H9 (cell line): Measurements from ENCODE around the gene USPL1. TPM values are rescaled to one million over a fixed set of nuclear protein-coding genes. Genes with fewer than 3 reads are reported as not detected.

ENCODE experiments used
- DNase-seq: peaks from one replicate; pipeline ENCODE4 v3.0.0-alpha.2; 2017
- H2AFZ ChIP-seq: one replicate; pipeline ENCODE4 v1.6.1; 2013; ENCODE audit warnings: mild to moderate bottlenecking, low read length, control low read depth, moderate library complexity
- H2AK5ac ChIP-seq: 2 replicates; pipeline ENCODE4 v1.6.1; 2013; ENCODE audit warnings: low read length, control low read depth, mixed read lengths; ENCODE audit not compliant: insufficient read length
- H2BK120ac ChIP-seq: one replicate; pipeline ENCODE4 v1.6.1; 2013; ENCODE audit warnings: low read depth, mild to moderate bottlenecking, low read length, control low read depth, inconsistent platforms; ENCODE audit not compliant: poor library complexity, severe bottlenecking
- H2BK12ac ChIP-seq: 2 replicates; pipeline ENCODE4 v1.6.1; 2013; ENCODE audit warnings: low read length, control low read depth, mixed read lengths, low read depth; ENCODE audit not compliant: insufficient read length
- H2BK15ac ChIP-seq: 2 replicates; pipeline ENCODE4 v1.6.1; 2013; ENCODE audit warnings: low read depth, low read length, control low read depth
- H2BK20ac ChIP-seq: one replicate; pipeline ENCODE4 v1.6.1; 2013; ENCODE audit warnings: low read depth, mild to moderate bottlenecking, low read length, control low read depth, inconsistent platforms; ENCODE audit not compliant: poor library complexity, severe bottlenecking
- H2BK5ac ChIP-seq: 2 replicates; pipeline ENCODE4 v1.6.1; 2013; ENCODE audit warnings: low read length, control low read depth, mixed read lengths; ENCODE audit not compliant: insufficient read length
- H3K14ac ChIP-seq: 2 replicates; pipeline ENCODE4 v1.6.1; 2013; ENCODE audit warnings: low read length, control low read depth; ENCODE audit not compliant: insufficient read depth
- H3K18ac ChIP-seq: 2 replicates; pipeline ENCODE4 v1.6.1; 2013; ENCODE audit warnings: low read depth, mild to moderate bottlenecking, mixed read lengths, low read length, control low read depth; ENCODE audit not compliant: insufficient read length
- H3K23ac ChIP-seq: 2 replicates; pipeline ENCODE4 v1.6.1; 2013; ENCODE audit warnings: low read length, control low read depth, mixed read lengths, low read depth; ENCODE audit not compliant: insufficient read length
- H3K23me2 ChIP-seq: 2 replicates; pipeline ENCODE4 v1.6.1; 2013; ENCODE audit warnings: low read depth, mild to moderate bottlenecking, mixed read lengths, low read length, control low read depth; ENCODE audit not compliant: insufficient read length, poor library complexity, severe bottlenecking
- H3K27ac ChIP-seq: 2 replicates; pipeline ENCODE4 v1.5.1; 2013; ENCODE audit warnings: low read length, control low read depth, mixed read lengths, low read depth; ENCODE audit not compliant: insufficient read length
- H3K27me3 ChIP-seq: 2 replicates; pipeline ENCODE4 v1.6.1; 2013; ENCODE audit warnings: low read length, control low read depth, inconsistent platforms; ENCODE audit not compliant: insufficient read depth
- H3K4ac ChIP-seq: 2 replicates; pipeline ENCODE4 v1.6.1; 2013; ENCODE audit warnings: low read depth, mild to moderate bottlenecking, control low read depth, inconsistent platforms, low read length, moderate library complexity
- H3K4me1 ChIP-seq: 2 replicates; pipeline ENCODE4 v1.6.1; 2013; ENCODE audit warnings: low read length, control low read depth, inconsistent platforms; ENCODE audit not compliant: insufficient read depth
- H3K4me2 ChIP-seq: 2 replicates; pipeline ENCODE4 v1.6.1; 2013; ENCODE audit warnings: low read length, control low read depth, mixed read lengths; ENCODE audit not compliant: insufficient read length, insufficient read depth
- H3K56ac ChIP-seq: 2 replicates; pipeline ENCODE4 v1.6.1; 2013; ENCODE audit warnings: low read depth, mild to moderate bottlenecking, mixed read lengths, low read length, control low read depth; ENCODE audit not compliant: insufficient read length
- H3K79me1 ChIP-seq: 2 replicates; pipeline ENCODE4 v1.6.1; 2013; ENCODE audit warnings: low read depth, mild to moderate bottlenecking, moderate library complexity, low read length, control low read depth, inconsistent platforms; ENCODE audit not compliant: insufficient read depth, poor library complexity, severe bottlenecking
- H3K79me2 ChIP-seq: 2 replicates; pipeline ENCODE4 v1.6.1; 2013; ENCODE audit warnings: low read length, control low read depth, inconsistent platforms; ENCODE audit not compliant: insufficient read depth
- H3K9ac ChIP-seq: 2 replicates; pipeline ENCODE4 v1.6.1; 2013; ENCODE audit warnings: low read length, control low read depth, mixed read lengths; ENCODE audit not compliant: insufficient read length; ENCODE audit errors: extremely low read depth
- H3K9me3 ChIP-seq: one replicate; pipeline ENCODE4 v1.6.1; 2013; ENCODE audit warnings: low read depth, low read length, inconsistent platforms; ENCODE audit not compliant: control insufficient read depth
- H3T11ph ChIP-seq: one replicate; pipeline ENCODE4 v1.6.1; 2013; ENCODE audit warnings: mild to moderate bottlenecking, low read length, control low read depth, inconsistent platforms
- H4K20me1 ChIP-seq: one replicate; pipeline ENCODE4 v1.6.1; 2013; ENCODE audit not compliant: control insufficient read depth, insufficient read length, insufficient read depth
- H4K5ac ChIP-seq: 2 replicates; pipeline ENCODE4 v1.6.1; 2013; ENCODE audit warnings: low read depth, mild to moderate bottlenecking, mixed read lengths, low read length, control low read depth; ENCODE audit not compliant: insufficient read length
- H4K8ac ChIP-seq: replicated peaks from 2 replicates; pipeline ENCODE4 v1.6.1; 2013; ENCODE audit warnings: low read length, control low read depth, mixed read lengths, low read depth; ENCODE audit not compliant: insufficient read length
- H4K91ac ChIP-seq: 2 replicates; pipeline ENCODE4 v1.6.1; 2013; ENCODE audit warnings: low read depth, mild to moderate bottlenecking, moderate library complexity, mixed read lengths, low read length, control low read depth; ENCODE audit not compliant: insufficient read length
- H3K27ac Mint-ChIP-seq, 3 experiments: 2 replicates in 2 of 3; 3 replicates in 1 of 3; pipeline ENCODE4 v1.8.0; 2020 to 2021; ENCODE audit warnings: mixed read lengths in 3 of 3, mild to moderate bottlenecking in 1 of 3, moderate library complexity in 1 of 3
- H3K27me3 Mint-ChIP-seq: 2 replicates; pipeline ENCODE4 v1.8.0; 2021; ENCODE audit warnings: low read depth, mild to moderate bottlenecking, moderate library complexity, mixed read lengths
- H3K36me3 Mint-ChIP-seq, 3 experiments: 2 replicates in 2 of 3; 3 replicates in 1 of 3; pipeline ENCODE4 v1.8.0; 2020 to 2021; ENCODE audit warnings: low read depth in 3 of 3, mixed read lengths in 3 of 3; ENCODE audit not compliant: insufficient read depth in 1 of 3
- H3K4me1 Mint-ChIP-seq, 2 experiments: 2 replicates each; pipeline ENCODE4 v1.8.0; 2020; ENCODE audit warnings: mixed read lengths in 2 of 2
- H3K4me3 Mint-ChIP-seq, 2 experiments: 2 replicates in 1 of 2; 3 replicates in 1 of 2; pipeline ENCODE4 v1.8.0; 2020 to 2021; ENCODE audit warnings: mild to moderate bottlenecking in 2 of 2, mixed read lengths in 2 of 2, moderate library complexity in 1 of 2
- H3K9me3 Mint-ChIP-seq, 2 experiments: 2 replicates in 1 of 2; 3 replicates in 1 of 2; pipeline ENCODE4 v1.8.0; 2020; ENCODE audit warnings: mild to moderate bottlenecking in 2 of 2, mixed read lengths in 2 of 2, moderate library complexity in 1 of 2
- CTCF ChIP-seq: fragments of 200-600 bp; sonication (generic); conservative IDR thresholded peaks from 3 replicates; pipeline ENCODE4 v1.8.0; 2021; ENCODE audit warnings: antibody characterized with exemption, mild to moderate bottlenecking
- WGBS: extraction: QIAGEN DNeasy Blood & Tissue Kit; methylation state at CpG from one replicate; pipeline ENCODE4 v1.1.7; 2013; ENCODE audit warnings: missing lambda C conversion rate, low lambda C conversion rate, mixed read lengths; ENCODE audit not compliant: insufficient read length; ENCODE audit errors: extremely low coverage; 5-methylcytosine and 5-hydroxymethylcytosine counted together
- long read RNA-seq: library from polyadenylated mRNA; unstranded; transcript quantifications from one replicate; pipeline ENCODE4 v2.0.0, GENCODE V29; 2020
- total RNA-seq: library from RNA; stranded (reverse); gene quantifications from 2 replicates; pipeline ENCODE4 v1.2.1, GENCODE V29; 2021

The USPL1 gene
- total RNA-seq: 17.6 and 17.9 TPM in 2 replicates
- long read RNA-seq, transcript USPL1-201 (9 exons, 3,814 nt): major isoform, 33 of 85 reads
- long read RNA-seq, partial matches to known transcripts: 17 of 85 reads
- long read RNA-seq, other reads (novel, unspliced or antisense): 35 of 85 reads

- Mint-ChIP-seq H3K9me3 (no peaks in the 10 kb centered on the region), H3K4me3 (no peak within 1 kb of the TSS), H3K36me3 (peaks cover 2 to 13% (median 6%) of the 10 kb centered on the region in 3 experiments; a peak in 5 of 7 replicates), H3K4me1 (peaks cover 17% of the 10 kb centered on the region in 2 experiments), H3K27ac (no peak within 1 kb of the TSS), H3K27me3 (no peaks in the 10 kb centered on the region)
- Histone ChIP-seq H4K5ac (peak within 1 kb of the TSS; percentile 80), H4K20me1 (no peaks in the 10 kb centered on the region), H2BK120ac (no peak within 1 kb of the TSS), H3K9ac (peak within 1 kb of the TSS; percentile 92), H4K8ac (no peak within 1 kb of the TSS), H2BK15ac (no peak within 1 kb of the TSS), H2BK12ac (no peak within 1 kb of the TSS), H3K23me2 (peaks cover 13% of the 10 kb centered on the region), H3K4ac (no peak within 1 kb of the TSS; the same call in 1 of the 2 replicates), H3K79me1 (no peaks in the 10 kb centered on the region), H3K27ac (peak within 1 kb of the TSS; percentile 95), H3K79me2 (peaks cover 27% of the 10 kb centered on the region), H4K91ac (no peak within 1 kb of the TSS), H3K14ac (peak within 1 kb of the TSS; percentile 82), H3K27me3 (no peaks in the 10 kb centered on the region), H2BK20ac (no peak within 1 kb of the TSS), H2BK5ac (peak within 1 kb of the TSS; percentile 88), H3K4me1 (no peaks in the 10 kb centered on the region), H2AFZ (no peak within 1 kb of the TSS), H3K9me3 (no peaks in the 10 kb centered on the region), H3K4me2 (peak within 1 kb of the TSS; percentile 98), H3K18ac (peak within 1 kb of the TSS; percentile 90), H3K56ac (no peak within 1 kb of the TSS), H3T11ph (peak within 1 kb of the TSS; percentile 53), H3K23ac (peak within 1 kb of the TSS; percentile 44), H2AK5ac (no peak within 1 kb of the TSS)
- DNase-seq: peak; percentile 98
- no CpG with 5 or more reads among the region's 78 CpGs for WGBS
- no peak; the same call in 2 of the 3 replicates for TF ChIP-seq CTCF
Measured at GRCh38 chr13:30617315-30618185, at the start of gene USPL1. Gene USPL1, plus strand, starts transcription at chr13:30617920. Its CDS starts 3,221 bp downstream, at chr13:30621141.
